ENCODE results near the gene NDUFAF4.
A peak's percentile ranks its signal among the peaks of the same experiment; 100 is the strongest.
"Not testable (repeated sequence)": the region's sequence is repeated elsewhere in the genome, so short reads cannot be mapped to it uniquely, and the experiment has no call there.

NDUFAF4 gene

GRCh38 chr6:96898241-96898851 lies 655 bp upstream of the NDUFAF4 start:
- peak; percentile 52 for DNase-seq

GRCh38 chr6:96889146-96889545 lies 8.5 kb downstream of the NDUFAF4 start:
- no peak for DNase-seq

- no peak for DNase-seq
Observed at GRCh38 chr6:96888745-96889144, 8.9 kb downstream of the NDUFAF4 start.

- DNase-seq: no peak
Observed at GRCh38 chr6:96886519-96886918, 11.2 kb downstream of the NDUFAF4 start.

- DNase-seq: not testable (repeated sequence)
Observed at GRCh38 chr6:96885187-96885631, 12.5 kb downstream of the NDUFAF4 start.

GRCh38 chr6:96878143-96878542 lies 19.5 kb downstream of the NDUFAF4 start:
- no peak for DNase-seq

- DNase-seq: no peak
Observed at GRCh38 chr6:96876886-96877545, 20.7 kb downstream of the NDUFAF4 start.

- DNase-seq: no peak
Observed at GRCh38 chr6:96872976-96873375, 24.7 kb downstream of the NDUFAF4 start.

GRCh38 chr6:96865055-96865405 lies 32.7 kb downstream of the NDUFAF4 start:
- DNase-seq: no peak

- no peak for DNase-seq
Observed at GRCh38 chr6:96864216-96865054, 33.3 kb downstream of the NDUFAF4 start.

GRCh38 chr6:96862560-96862959 lies 35.1 kb downstream of the NDUFAF4 start:
- no peak for DNase-seq

GRCh38 chr6:96861588-96861987 lies 36.1 kb downstream of the NDUFAF4 start:
- no peak for DNase-seq

- DNase-seq: no peak
Observed at GRCh38 chr6:96856856-96857255, 40.8 kb downstream of the NDUFAF4 start.

GRCh38 chr6:96853083-96853482 lies 44.6 kb downstream of the NDUFAF4 start:
- no peak for DNase-seq

GRCh38 chr6:96852605-96853004 lies 45.1 kb downstream of the NDUFAF4 start:
- no peak for DNase-seq

GRCh38 chr6:96851858-96852257 lies 45.8 kb downstream of the NDUFAF4 start:
- DNase-seq: no peak

- DNase-seq: no peak
Observed at GRCh38 chr6:96849615-96850014, 48.1 kb downstream of the NDUFAF4 start.

GRCh38 chr6:96844530-96844929 lies 53.2 kb downstream of the NDUFAF4 start:
- no peak for DNase-seq

GRCh38 chr6:96841345-96841744 lies 56.3 kb downstream of the NDUFAF4 start:
- DNase-seq: no peak
